HepG2 (cell line): ENCODE data around the gene NR2F1-AS1. TPM values are rescaled to one million over a fixed set of nuclear protein-coding genes. Genes with fewer than 3 reads are reported as not detected.

Source experiments
- ATAC-seq: fragments of 200-7000 bp; cut with Tn5 transposase; 3 replicates; pipeline ENCODE4 v1.9.1; 2020; ENCODE audit warnings: mild to moderate bottlenecking, moderate library complexity
- BruUV-seq: library from RNA; stranded (reverse); fragments of 400-500 nt; replicated peaks from 2 replicates; lab custom pipeline; 2021; lab: Mats Ljungman, UMichigan
- CTCF ChIA-PET: fragments of 300-600 bp; formaldehyde crosslinking; extraction: SDS; loops from one replicate; lab custom pipeline; 2021; ENCODE audit warnings: low total read pairs, inconsistent platforms, low intra/inter-chr PET ratio; lab: Yijun Ruan, JAX
- POLR2A ChIA-PET: fragments of 350-600 bp; sonication (Branson Sonifier 250); formaldehyde crosslinking; loops from one replicate; lab custom pipeline; 2020; ENCODE audit warnings: antibody characterized with exemption, inconsistent platforms; lab: Yijun Ruan, JAX
- DNase-seq: peaks from one replicate; pipeline ENCODE4 v3.0.0-alpha.2; 2015; ENCODE audit warnings: low spot score
- FAIRE-seq: peaks from 3 replicates; lab custom pipeline; 2011; peaks lifted over from hg19 to GRCh38; lab: Jason Lieb, UNC
- H2AFZ ChIP-seq: one replicate; pipeline ENCODE4 v1.6.1; 2011; ENCODE audit warnings: low read length, inconsistent platforms
- H3K27ac ChIP-seq: fragments of 300-600 bp; 3 replicates; pipeline ENCODE4 v1.8.0; 2011; ENCODE audit warnings: mixed run types, mild to moderate bottlenecking, mixed read lengths, low read length, inconsistent platforms; ENCODE audit not compliant: insufficient read depth; ENCODE audit errors: extremely low read length
- H3K27me3 ChIP-seq, 2 experiments: fragments of 200-600 bp in 1 of 2; 2 replicates in 1 of 2; 3 replicates in 1 of 2; pipeline versions ENCODE4 v1.6.0 to v1.8.0; 2011; ENCODE audit warnings: low read length in 2 of 2, mild to moderate bottlenecking in 2 of 2, moderate library complexity in 2 of 2, inconsistent platforms in 1 of 2; ENCODE audit not compliant: insufficient read depth in 2 of 2, control insufficient read depth in 1 of 2
- H3K36me3 ChIP-seq, 2 experiments: fragments of 200-600 bp in 1 of 2; replicated peaks in 1 of 2; 2 replicates in 1 of 2; 3 replicates in 1 of 2; pipeline versions ENCODE4 v1.5.1 to v1.8.0; 2011; ENCODE audit warnings: low read length in 2 of 2, inconsistent platforms in 1 of 2; ENCODE audit not compliant: insufficient read depth in 2 of 2, control insufficient read depth in 1 of 2
- H3K4me1 ChIP-seq: 2 replicates; pipeline ENCODE4 v1.5.1; 2012; ENCODE audit warnings: low read length, inconsistent platforms; ENCODE audit not compliant: insufficient read depth
- H3K4me2 ChIP-seq: 2 replicates; pipeline ENCODE4 v1.6.0; 2011; ENCODE audit warnings: low read depth, low read length, inconsistent platforms
- H3K4me3 ChIP-seq, 3 experiments: fragments of 200-600 bp in 1 of 3; sonication (generic), shearing (Covaris generic) in 1 of 3; replicated peaks in 1 of 3; 2 replicates each; pipeline ENCODE4 v1.5.1; 2011 to 2016; ENCODE audit warnings: low read length in 3 of 3, inconsistent platforms in 2 of 3, low read depth in 2 of 3, mild to moderate bottlenecking in 2 of 3, control low read depth in 1 of 3, mixed read lengths in 1 of 3; ENCODE audit not compliant: insufficient read depth in 1 of 3
- H3K79me2 ChIP-seq: one replicate; pipeline ENCODE4 v1.6.1; 2011; ENCODE audit warnings: low read length, inconsistent platforms; ENCODE audit not compliant: insufficient read depth
- H3K9ac ChIP-seq: 2 replicates; pipeline ENCODE4 v1.6.0; 2011; ENCODE audit warnings: mild to moderate bottlenecking, low read depth, low read length, inconsistent platforms; ENCODE audit not compliant: insufficient read depth
- H3K9me3 ChIP-seq: 2 replicates; pipeline ENCODE4 v1.5.1; 2012; ENCODE audit warnings: mild to moderate bottlenecking, low read length
- H4K20me1 ChIP-seq: 2 replicates; pipeline ENCODE4 v1.6.0; 2011; ENCODE audit warnings: inconsistent platforms, mild to moderate bottlenecking, low read length, moderate library complexity; ENCODE audit not compliant: insufficient read depth
- FOXM1 ChIP-seq: sonication (generic); formaldehyde crosslinking; IDR thresholded peaks from 2 replicates; pipeline ENCODE4 v1.5.0; 2020; ENCODE audit warnings: missing genetic modification reagents
- JDP2 ChIP-seq: sonication (generic); formaldehyde crosslinking; IDR thresholded peaks from 2 replicates; pipeline ENCODE4 v1.8.1; 2022; ENCODE audit warnings: missing genetic modification reagents, borderline replicate concordance
- MAZ ChIP-seq, 2 experiments: sonication (generic) in 1 of 2; formaldehyde crosslinking in 1 of 2; IDR thresholded peaks; 2 replicates each; pipeline versions ENCODE4 v1.5.0 to v1.6.1; 2012 to 2020; ENCODE audit warnings: low read depth in 2 of 2, mild to moderate bottlenecking in 2 of 2, borderline replicate concordance in 1 of 2, improper control_type of control experiment in 1 of 2, low read length in 1 of 2, missing genetic modification reagents in 1 of 2, moderate library complexity in 1 of 2
- MTA3 ChIP-seq: sonication (generic); formaldehyde crosslinking; IDR thresholded peaks from 2 replicates; pipeline ENCODE4 v1.4.0; 2020; ENCODE audit warnings: missing genetic modification reagents
- SUZ12 ChIP-seq: fragments of 150-350 bp; IDR thresholded peaks from 2 replicates; pipeline ENCODE4 v1.6.1; 2014; ENCODE audit warnings: low read depth, low read length
- TMF1 ChIP-seq: sonication (generic); formaldehyde crosslinking; IDR thresholded peaks from 2 replicates; pipeline ENCODE4 v1.8.1; 2022; ENCODE audit warnings: low read depth, missing genetic modification reagents
- ZBTB1 ChIP-seq: sonication (generic); formaldehyde crosslinking; IDR thresholded peaks from 2 replicates; pipeline ENCODE4 v1.4.0; 2020; ENCODE audit warnings: missing genetic modification reagents, borderline replicate concordance
- WGBS: methylation state at CpG from one replicate; pipeline ENCODE4 v1.1.6; 2017; ENCODE audit warnings: low lambda C conversion rate; 5-methylcytosine and 5-hydroxymethylcytosine counted together
- in situ Hi-C: cut with HindIII; loops from 2 replicates; pipeline ENCODE4 v1.10.0; 2017; ENCODE audit warnings: low pct_unique_long_range_greater_than_20kb; ENCODE audit not compliant: extremely low pct_ligation_motif_present
- intact Hi-C: fragments of 100-400 bp; cut with micrococcal nuclease; formaldehyde crosslinking; loops from one replicate; pipeline ENCODE4 v1.10.0; 2022; ENCODE audit not compliant: unreplicated experiment
- polyA plus RNA-seq, 8 experiments: library from polyadenylated mRNA; depleted of rRNA in 3 of 8; stranded (reverse) in 7 of 8; unstranded in 1 of 8; fragments of >200 nt; fragmentation: Illumina TruSeq in 4 of 8; extraction: Trizol in 4 of 8; gene quantifications; 2 replicates each; pipeline versions ENCODE4 v1.2.1 to v1.2.3, GENCODE V29; 2011 to 2016; ENCODE audit warnings: low read depth in 4 of 8, missing spikeins in 1 of 8, mixed read lengths in 1 of 8; ENCODE audit not compliant: insufficient read depth in 1 of 8
- total RNA-seq, 5 experiments: library from RNA; depleted of rRNA; stranded (reverse); fragments of >200 nt; fragmentation: Illumina TruSeq; extraction: Trizol; gene quantifications; 2 replicates each; pipeline ENCODE4 v1.2.3, GENCODE V29; 2016; ENCODE audit warnings: low read depth in 1 of 5

Gene NR2F1-AS1
- total and polyA plus RNA-seq, 2 of the 13 experiments (the other 11 are each of a cell fraction or from before 2014, with no cell fraction given), result 2.8 TPM

- POLR2A ChIA-PET, result no interaction called here
- 4% methylated on average over 2 of the region's 2 CpGs for WGBS
- Histone ChIP-seq H3K27me3 (peaks cover 0 to 1% of the 10 kb centered on the region in 2 experiments; a peak in 1 of 5 replicates), H3K4me1 (no peaks in the 10 kb centered on the region), H3K4me2 (no peak overlapping the region), H2AFZ (no peak overlapping the region), H3K9me3 (no peaks in the 10 kb centered on the region), H3K79me2 (no peaks in the 10 kb centered on the region), H3K27ac (no peak overlapping the region), H3K4me3 (no peak overlapping the region), H3K9ac (no peak overlapping the region), H3K36me3 (no peaks in the 10 kb centered on the region), H4K20me1 (no peaks in the 10 kb centered on the region)
- CTCF ChIA-PET, result no interaction called here
- in situ Hi-C loops, result no loop called here
- intact Hi-C loops, result no loop called here
- no peak for FAIRE-seq
- no peak for TF ChIP-seq MAZ (IDR thresholded peaks at IDR 0.05; ENCODE audit: borderline replicate concordance, low read depth, low read length)
- no peak for TF ChIP-seq MAZ (CRISPR knock-in tag; IDR thresholded peaks at IDR 0.05; ENCODE audit: low read depth)
- TF ChIP-seq FOXM1 (CRISPR knock-in tag), result no peak
- TF ChIP-seq SUZ12, result no peak
- no peak for TF ChIP-seq TMF1 (CRISPR knock-in tag)
- no peak for TF ChIP-seq ZBTB1 (CRISPR knock-in tag)
- no TSS peak for BruUV-seq
- ATAC-seq, result no peak
- DNase-seq, result no peak
Observed at GRCh38 chr5:93403141-93403928, 177.7 kb downstream of the NR2F1-AS1 start.

GRCh38 chr5:93402451-93402850 is 178.6 kb downstream of the NR2F1-AS1 start:
- ChIA-PET CTCF (no interaction called here), POLR2A (no interaction called here)
- Histone ChIP-seq H4K20me1 (no peaks in the 10 kb centered on the region), H3K4me2 (no peak overlapping the region), H3K27me3 (peaks cover 0 to 1% of the 10 kb centered on the region in 2 experiments; a peak in 1 of 5 replicates), H3K4me3 (no peak overlapping the region), H2AFZ (no peak overlapping the region), H3K79me2 (no peaks in the 10 kb centered on the region), H3K27ac (no peak overlapping the region), H3K9me3 (no peaks in the 10 kb centered on the region), H3K4me1 (no peaks in the 10 kb centered on the region), H3K9ac (no peak overlapping the region), H3K36me3 (no peaks in the 10 kb centered on the region)
- no peak for DNase-seq
- BruUV-seq, result no TSS peak
- TF ChIP-seq JDP2 (no peak), MTA3 (no peak)
- intact Hi-C loops (no loop called here), in situ Hi-C loops (no loop called here)
- FAIRE-seq, result no peak
- WGBS, result 60% methylated on average over 4 of the region's 4 CpGs
- ATAC-seq, result no peak
